ENCODE measurements around the gene SPAG16.
"Not testable (repeated sequence)": the region's sequence is repeated elsewhere in the genome, so short reads cannot be mapped to it uniquely, and the experiment has no call there.

SPAG16 gene

GRCh38 chr2:213407027-213407426 lies 122.8 kb downstream of the SPAG16 start:
- not testable (repeated sequence) for DNase-seq (ENCODE audit: extremely low read depth in 1 of 2, low read depth in 1 of 2)

- DNase-seq (ENCODE audit: extremely low read depth in 1 of 2, low read depth in 1 of 2) = not testable (repeated sequence)
These were observed 124.3 kb downstream of the SPAG16 start for GRCh38 chr2:213408426-213409070.

- DNase-seq (ENCODE audit: extremely low read depth in 1 of 2, low read depth in 1 of 2) = not testable (repeated sequence)
These were observed 126.4 kb downstream of the SPAG16 start for GRCh38 chr2:213410687-213411086.

GRCh38 chr2:213411582-213412289 lies 127.5 kb downstream of the SPAG16 start:
- no peak for DNase-seq (ENCODE audit: extremely low read depth in 1 of 2, low read depth in 1 of 2)

GRCh38 chr2:213415093-213415492 lies 130.8 kb downstream of the SPAG16 start:
- no peak for DNase-seq (ENCODE audit: extremely low read depth in 1 of 2, low read depth in 1 of 2)

GRCh38 chr2:213416832-213417231 lies 132.6 kb downstream of the SPAG16 start:
- no peak for DNase-seq (ENCODE audit: extremely low read depth in 1 of 2, low read depth in 1 of 2)

GRCh38 chr2:213419980-213420379 lies 135.7 kb downstream of the SPAG16 start:
- DNase-seq (ENCODE audit: extremely low read depth in 1 of 2, low read depth in 1 of 2) = no peak

- DNase-seq (ENCODE audit: extremely low read depth in 1 of 2, low read depth in 1 of 2) = no peak
These were observed 136.6 kb downstream of the SPAG16 start for GRCh38 chr2:213420828-213421385.

GRCh38 chr2:213422211-213422610 lies 137.9 kb downstream of the SPAG16 start:
- DNase-seq (ENCODE audit: extremely low read depth in 1 of 2, low read depth in 1 of 2) = no peak

GRCh38 chr2:213425618-213426017 lies 141.4 kb downstream of the SPAG16 start:
- DNase-seq (ENCODE audit: extremely low read depth in 1 of 2, low read depth in 1 of 2) = no peak

GRCh38 chr2:213429516-213429915 lies 145.3 kb downstream of the SPAG16 start:
- DNase-seq (ENCODE audit: extremely low read depth in 1 of 2, low read depth in 1 of 2) = no peak

- DNase-seq (ENCODE audit: extremely low read depth in 1 of 2, low read depth in 1 of 2) = no peak
These were observed 159.7 kb downstream of the SPAG16 start for GRCh38 chr2:213443921-213444320.

GRCh38 chr2:213451542-213452239 lies 167.4 kb downstream of the SPAG16 start:
- DNase-seq (ENCODE audit: extremely low read depth in 1 of 2, low read depth in 1 of 2) = no peak

GRCh38 chr2:213455316-213456008 lies 171.2 kb downstream of the SPAG16 start:
- DNase-seq (ENCODE audit: extremely low read depth in 1 of 2, low read depth in 1 of 2) = no peak

GRCh38 chr2:213475433-213475832 lies 191.2 kb downstream of the SPAG16 start:
- DNase-seq (ENCODE audit: extremely low read depth in 1 of 2, low read depth in 1 of 2) = no peak

- no peak for DNase-seq (ENCODE audit: extremely low read depth in 1 of 2, low read depth in 1 of 2)
These were observed 192.4 kb downstream of the SPAG16 start for GRCh38 chr2:213476641-213477040.

GRCh38 chr2:213490087-213490486 lies 205.8 kb downstream of the SPAG16 start:
- DNase-seq (ENCODE audit: extremely low read depth in 1 of 2, low read depth in 1 of 2) = no peak

- no peak for DNase-seq (ENCODE audit: extremely low read depth in 1 of 2, low read depth in 1 of 2)
These were observed 207.1 kb downstream of the SPAG16 start for GRCh38 chr2:213491376-213491775.

GRCh38 chr2:213496226-213496625 lies 212.0 kb downstream of the SPAG16 start:
- DNase-seq (ENCODE audit: extremely low read depth in 1 of 2, low read depth in 1 of 2) = no peak

GRCh38 chr2:213500881-213501280 lies 216.6 kb downstream of the SPAG16 start:
- DNase-seq (ENCODE audit: extremely low read depth in 1 of 2, low read depth in 1 of 2) = no peak

- DNase-seq (ENCODE audit: extremely low read depth in 1 of 2, low read depth in 1 of 2) = no peak
These were observed 239.9 kb downstream of the SPAG16 start for GRCh38 chr2:213524164-213524563.

Data from activated CD8-positive, alpha-beta memory T cell treated with anti-CD3 and anti-CD28 coated beads for 1 hour (primary cell).